ENCODE data around the gene LEKR1.

LEKR1 gene

GRCh38 chr3:157069406-157069805 is 243.3 kb downstream of the LEKR1 start:
- no peak for DNase-seq
- H3F3A ChIP-seq (ENCODE audit: insufficient read depth, low read length): no peaks in the 10 kb centered on the region
- TF ChIP-seq CTCF (IDR thresholded peaks at IDR 0.05; ENCODE audit: low read length) (no peak), EZH2 (optimal IDR thresholded peaks at IDR 0.05; ENCODE audit: low read depth, low read length) (no peak), EZH2phosphoT487 (IDR thresholded peaks at IDR 0.05; ENCODE audit: low read length) (no peak)
- no peaks in the 10 kb centered on the region for H3K9me3 ChIP-seq (replicated peaks; ENCODE audit: insufficient read depth, low read length)
- H3K4me1 ChIP-seq (ENCODE audit: low read length): peaks cover 21% of the 10 kb centered on the region
- no peak overlapping the region for H3K27ac ChIP-seq (ENCODE audit: low read length)
- no peaks in the 10 kb centered on the region for H3K9me2 ChIP-seq (replicated peaks; ENCODE audit: insufficient read depth, low read length)
- no peaks in the 10 kb centered on the region for H3K36me3 ChIP-seq (replicated peaks; ENCODE audit: insufficient read depth, low read length)
- no peaks in the 10 kb centered on the region for H3K27me3 ChIP-seq (replicated peaks; ENCODE audit: insufficient read depth, low read length)
- no peaks in the 10 kb centered on the region for H3K79me2 ChIP-seq (ENCODE audit: low read length)
- H4K20me1 ChIP-seq (ENCODE audit: insufficient read depth, low read length): no peaks in the 10 kb centered on the region
- H3K9ac ChIP-seq (ENCODE audit: low read length): no peak overlapping the region
- H3K4me2 ChIP-seq (ENCODE audit: low read depth, low read length): no peak overlapping the region
- H3K4me3 ChIP-seq (ENCODE audit: low read length): no peak overlapping the region
- no peak overlapping the region for H2AFZ ChIP-seq (ENCODE audit: low read length)

- Histone ChIP-seq H3K9me3 (replicated peaks; ENCODE audit: insufficient read depth, low read length) (no peaks in the 10 kb centered on the region), H4K20me1 (ENCODE audit: insufficient read depth, low read length) (no peaks in the 10 kb centered on the region), H3K4me3 (ENCODE audit: low read length) (no peak overlapping the region), H2AFZ (ENCODE audit: low read length) (no peak overlapping the region), H3K27me3 (replicated peaks; ENCODE audit: insufficient read depth, low read length) (no peaks in the 10 kb centered on the region), H3K9me2 (replicated peaks; ENCODE audit: insufficient read depth, low read length) (no peaks in the 10 kb centered on the region), H3K4me2 (ENCODE audit: low read depth, low read length) (no peak overlapping the region), H3K9ac (ENCODE audit: low read length) (no peak overlapping the region), H3K27ac (ENCODE audit: low read length) (no peak overlapping the region), H3F3A (ENCODE audit: insufficient read depth, low read length) (no peaks in the 10 kb centered on the region), H3K4me1 (ENCODE audit: low read length) (peaks cover 16% of the 10 kb centered on the region), H3K79me2 (ENCODE audit: low read length) (no peaks in the 10 kb centered on the region), H3K36me3 (replicated peaks; ENCODE audit: insufficient read depth, low read length) (no peaks in the 10 kb centered on the region)
- TF ChIP-seq CTCF (IDR thresholded peaks at IDR 0.05; ENCODE audit: low read length) (no peak), EZH2 (optimal IDR thresholded peaks at IDR 0.05; ENCODE audit: low read depth, low read length) (no peak), EZH2phosphoT487 (IDR thresholded peaks at IDR 0.05; ENCODE audit: low read length) (no peak)
- DNase-seq: no peak
These were observed 243.9 kb downstream of the LEKR1 start for GRCh38 chr3:157069846-157070677.

GRCh38 chr3:157070678-157070999 is 244.5 kb downstream of the LEKR1 start:
- Histone ChIP-seq H3K4me2 (ENCODE audit: low read depth, low read length) (no peak overlapping the region), H4K20me1 (ENCODE audit: insufficient read depth, low read length) (no peaks in the 10 kb centered on the region), H3K9me3 (replicated peaks; ENCODE audit: insufficient read depth, low read length) (no peaks in the 10 kb centered on the region), H3K36me3 (replicated peaks; ENCODE audit: insufficient read depth, low read length) (no peaks in the 10 kb centered on the region), H3K4me3 (ENCODE audit: low read length) (no peak overlapping the region), H3K79me2 (ENCODE audit: low read length) (no peaks in the 10 kb centered on the region), H3K27ac (ENCODE audit: low read length) (no peak overlapping the region), H3K9me2 (replicated peaks; ENCODE audit: insufficient read depth, low read length) (no peaks in the 10 kb centered on the region), H3K4me1 (ENCODE audit: low read length) (peaks cover 16% of the 10 kb centered on the region), H3F3A (ENCODE audit: insufficient read depth, low read length) (no peaks in the 10 kb centered on the region), H3K9ac (ENCODE audit: low read length) (no peak overlapping the region), H3K27me3 (replicated peaks; ENCODE audit: insufficient read depth, low read length) (no peaks in the 10 kb centered on the region), H2AFZ (ENCODE audit: low read length) (no peak overlapping the region)
- no peak for TF ChIP-seq EZH2 (optimal IDR thresholded peaks at IDR 0.05; ENCODE audit: low read depth, low read length)
- TF ChIP-seq EZH2phosphoT487 (IDR thresholded peaks at IDR 0.05; ENCODE audit: low read length): no peak
- no peak for TF ChIP-seq CTCF (IDR thresholded peaks at IDR 0.05; ENCODE audit: low read length)
- DNase-seq: no peak
